ENCODE measurements around the gene ZNF830. TPM values are rescaled to one million over a fixed set of nuclear protein-coding genes. Genes with fewer than 3 reads are reported as not detected.

ZNF830 gene
- total and polyA plus RNA-seq, 2 of the 13 experiments (the other 11 are each of a cell fraction or from before 2014, with no cell fraction given): 6.1 to 19.0 TPM

DNA sequence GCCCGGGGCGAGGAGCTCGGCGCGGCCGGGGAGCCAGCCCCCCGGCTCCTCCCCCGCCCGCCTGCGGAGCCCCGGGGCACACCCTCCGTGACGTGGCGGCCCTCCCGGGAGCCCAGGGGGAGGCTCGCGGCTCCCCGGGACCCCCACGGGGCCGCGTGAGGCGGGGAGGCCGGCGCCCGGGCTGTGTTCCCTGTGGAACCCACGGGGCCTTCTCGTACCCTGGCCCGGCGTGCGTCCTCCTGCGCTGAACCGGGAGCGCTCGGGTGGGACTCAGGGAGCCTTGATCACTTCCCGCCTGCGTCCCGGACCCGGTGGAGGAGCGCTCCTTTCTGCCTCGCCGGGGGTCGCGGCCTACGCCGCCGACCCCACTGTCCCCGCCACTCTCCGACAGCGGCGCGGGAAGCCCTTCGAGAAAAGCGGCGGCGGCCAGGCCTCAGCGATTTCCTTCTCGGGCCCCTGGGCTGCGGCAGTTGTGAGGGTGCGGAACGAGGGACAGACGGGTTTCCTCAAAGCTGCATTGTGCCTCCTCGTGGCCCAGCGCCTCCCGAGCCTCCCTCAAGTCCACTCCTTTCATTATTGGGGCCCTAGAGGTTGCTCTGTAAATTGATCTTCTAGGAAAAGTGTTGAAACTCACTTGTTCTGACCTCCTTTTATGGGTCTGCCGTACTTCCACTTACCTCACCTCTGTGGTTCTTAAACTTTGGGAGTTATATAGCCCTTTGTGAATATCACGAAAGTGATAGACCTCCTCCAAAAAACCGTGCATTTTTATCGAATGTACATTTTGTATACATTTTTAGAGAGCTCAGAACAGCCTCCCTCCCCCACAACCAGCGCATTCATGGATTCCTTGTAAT, 19.6 kb downstream of the ZNF830 start (continued):
- TF ChIP-seq, protein P1, sequence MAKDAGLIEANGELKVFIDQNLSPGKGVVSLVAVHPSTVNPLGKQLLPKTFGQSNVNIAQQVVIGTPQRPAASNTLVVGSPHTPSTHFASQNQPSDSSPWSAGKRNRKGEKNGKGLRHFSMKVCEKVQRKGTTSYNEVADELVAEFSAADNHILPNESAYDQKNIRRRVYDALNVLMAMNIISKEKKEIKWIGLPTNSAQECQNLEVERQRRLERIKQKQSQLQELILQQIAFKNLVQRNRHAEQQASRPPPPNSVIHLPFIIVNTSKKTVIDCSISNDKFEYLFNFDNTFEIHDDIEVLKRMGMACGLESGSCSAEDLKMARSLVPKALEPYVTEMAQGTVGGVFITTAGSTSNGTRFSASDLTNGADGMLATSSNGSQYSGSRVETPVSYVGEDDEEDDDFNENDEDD (CRISPR knock-in tag; IDR thresholded peaks at IDR 0.05; ENCODE audit: borderline replicate concordance): peak; percentile 44; the same call in 1 of the 2 replicates
- TF ChIP-seq SP5 (CRISPR knock-in tag; IDR thresholded peaks at IDR 0.05; ENCODE audit: borderline replicate concordance, low read depth): no peak
- TF ChIP-seq FOXJ3 (CRISPR knock-in tag; IDR thresholded peaks at IDR 0.05; ENCODE audit: borderline replicate concordance): no peak
- TF ChIP-seq, protein P2, sequence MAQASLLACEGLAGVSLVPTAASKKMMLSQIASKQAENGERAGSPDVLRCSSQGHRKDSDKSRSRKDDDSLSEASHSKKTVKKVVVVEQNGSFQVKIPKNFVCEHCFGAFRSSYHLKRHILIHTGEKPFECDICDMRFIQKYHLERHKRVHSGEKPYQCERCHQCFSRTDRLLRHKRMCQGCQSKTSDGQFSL (CRISPR knock-in tag; IDR thresholded peaks at IDR 0.05): no peak; the same call in 1 of the 2 replicates
- 0 out of 2 replicates have a peak, but pooled peaks have one; percentile 23 for TF ChIP-seq ZNF317 (CRISPR knock-in tag; IDR thresholded peaks at IDR 0.05)
- peak; percentile 9; the same call in 1 of the 2 replicates for TF ChIP-seq ZNF788 (CRISPR knock-in tag; IDR thresholded peaks at IDR 0.05; ENCODE audit: borderline replicate concordance)
- TF ChIP-seq, protein P3, sequence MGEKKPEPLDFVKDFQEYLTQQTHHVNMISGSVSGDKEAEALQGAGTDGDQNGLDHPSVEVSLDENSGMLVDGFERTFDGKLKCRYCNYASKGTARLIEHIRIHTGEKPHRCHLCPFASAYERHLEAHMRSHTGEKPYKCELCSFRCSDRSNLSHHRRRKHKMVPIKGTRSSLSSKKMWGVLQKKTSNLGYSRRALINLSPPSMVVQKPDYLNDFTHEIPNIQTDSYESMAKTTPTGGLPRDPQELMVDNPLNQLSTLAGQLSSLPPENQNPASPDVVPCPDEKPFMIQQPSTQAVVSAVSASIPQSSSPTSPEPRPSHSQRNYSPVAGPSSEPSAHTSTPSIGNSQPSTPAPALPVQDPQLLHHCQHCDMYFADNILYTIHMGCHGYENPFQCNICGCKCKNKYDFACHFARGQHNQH (CRISPR knock-in tag; IDR thresholded peaks at IDR 0.05): no peak
- peak; percentile 51; the same call in 1 of the 2 replicates for TF ChIP-seq ZNF333 (CRISPR knock-in tag; IDR thresholded peaks at IDR 0.05; ENCODE audit: borderline replicate concordance)
- TF ChIP-seq ATF7 (IDR thresholded peaks at IDR 0.05): no peak
- no peak for TF ChIP-seq ATF7 (CRISPR knock-in tag; IDR thresholded peaks at IDR 0.05)
- TF ChIP-seq SPEN (CRISPR knock-in tag; IDR thresholded peaks at IDR 0.05; ENCODE audit: low read depth): peak; percentile 9; the same call in 1 of the 2 replicates
- TF ChIP-seq ZNF253 (CRISPR knock-in tag; IDR thresholded peaks at IDR 0.05; ENCODE audit: borderline replicate concordance): no peak
- no peak for TF ChIP-seq RBM22 (optimal IDR thresholded peaks at IDR 0.05; ENCODE audit: low read length)
- no peak for TF ChIP-seq ZBTB4 (CRISPR knock-in tag; IDR thresholded peaks at IDR 0.05; ENCODE audit: borderline replicate concordance)
- no peak for TF ChIP-seq SP2 (CRISPR knock-in tag; IDR thresholded peaks at IDR 0.05)
- TF ChIP-seq BRD4 (CRISPR knock-in tag; IDR thresholded peaks at IDR 0.05): no peak; the same call in 1 of the 2 replicates
- TF ChIP-seq, protein P4, sequence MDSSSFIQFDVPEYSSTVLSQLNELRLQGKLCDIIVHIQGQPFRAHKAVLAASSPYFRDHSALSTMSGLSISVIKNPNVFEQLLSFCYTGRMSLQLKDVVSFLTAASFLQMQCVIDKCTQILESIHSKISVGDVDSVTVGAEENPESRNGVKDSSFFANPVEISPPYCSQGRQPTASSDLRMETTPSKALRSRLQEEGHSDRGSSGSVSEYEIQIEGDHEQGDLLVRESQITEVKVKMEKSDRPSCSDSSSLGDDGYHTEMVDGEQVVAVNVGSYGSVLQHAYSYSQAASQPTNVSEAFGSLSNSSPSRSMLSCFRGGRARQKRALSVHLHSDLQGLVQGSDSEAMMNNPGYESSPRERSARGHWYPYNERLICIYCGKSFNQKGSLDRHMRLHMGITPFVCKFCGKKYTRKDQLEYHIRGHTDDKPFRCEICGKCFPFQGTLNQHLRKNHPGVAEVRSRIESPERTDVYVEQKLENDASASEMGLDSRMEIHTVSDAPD (CRISPR knock-in tag; IDR thresholded peaks at IDR 0.05): no peak
- no peak for TF ChIP-seq PCBP1 (IDR thresholded peaks at IDR 0.05; ENCODE audit: borderline replicate concordance, low read depth, low read length)
- TF ChIP-seq ZNF552 (CRISPR knock-in tag; IDR thresholded peaks at IDR 0.05; ENCODE audit: borderline replicate concordance): no peak
- peak; percentile 36; the same call in 1 of the 2 replicates for TF ChIP-seq ZNF556 (CRISPR knock-in tag; IDR thresholded peaks at IDR 0.05; ENCODE audit: borderline replicate concordance)
